COLO668 (cell line): ENCODE measurements around the gene SPRN.
"Not testable (repeated sequence)": the region's sequence is repeated elsewhere in the genome, so short reads cannot be mapped to it uniquely, and the experiment has no call there.

Experiments used
- DNase-seq: peaks from one replicate; lab custom pipeline; 2025; ENCODE audit not compliant: unreplicated experiment; lab: John Stamatoyannopoulos, UW

SPRN gene

DNA sequence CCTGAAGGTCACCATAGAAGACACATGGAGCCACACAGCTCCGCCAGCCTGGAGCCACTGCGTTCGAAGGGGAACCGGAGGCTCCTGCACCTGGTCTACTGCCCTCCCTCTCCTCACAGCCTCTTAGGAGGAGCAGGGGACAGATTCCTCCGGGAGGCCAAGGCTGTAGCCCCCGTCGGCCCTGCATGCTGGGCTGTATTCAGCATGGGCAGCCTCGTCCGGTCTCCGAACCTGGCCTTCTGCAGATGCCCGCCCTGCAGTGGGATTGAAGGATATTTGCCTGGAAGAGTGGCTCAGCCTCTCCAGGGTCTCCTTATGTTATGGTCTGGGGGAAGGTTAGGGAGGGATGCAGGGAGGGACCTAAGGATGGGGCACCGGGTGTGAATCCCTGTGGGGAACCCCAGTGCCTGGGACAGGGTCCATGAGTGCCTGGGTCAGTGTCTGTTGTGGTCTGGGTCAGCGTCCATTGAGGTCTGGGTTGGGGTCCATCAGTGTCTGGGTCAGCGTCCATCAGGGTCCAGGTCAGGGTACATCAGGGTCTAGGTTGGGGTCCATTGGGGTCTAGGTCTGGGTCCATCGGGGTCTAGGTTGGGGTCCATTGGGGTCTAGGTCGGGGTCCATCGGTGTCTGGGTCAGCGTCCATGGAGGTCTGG is 16.3 kb upstream of the SPRN start:
- no peak for DNase-seq

DNA sequence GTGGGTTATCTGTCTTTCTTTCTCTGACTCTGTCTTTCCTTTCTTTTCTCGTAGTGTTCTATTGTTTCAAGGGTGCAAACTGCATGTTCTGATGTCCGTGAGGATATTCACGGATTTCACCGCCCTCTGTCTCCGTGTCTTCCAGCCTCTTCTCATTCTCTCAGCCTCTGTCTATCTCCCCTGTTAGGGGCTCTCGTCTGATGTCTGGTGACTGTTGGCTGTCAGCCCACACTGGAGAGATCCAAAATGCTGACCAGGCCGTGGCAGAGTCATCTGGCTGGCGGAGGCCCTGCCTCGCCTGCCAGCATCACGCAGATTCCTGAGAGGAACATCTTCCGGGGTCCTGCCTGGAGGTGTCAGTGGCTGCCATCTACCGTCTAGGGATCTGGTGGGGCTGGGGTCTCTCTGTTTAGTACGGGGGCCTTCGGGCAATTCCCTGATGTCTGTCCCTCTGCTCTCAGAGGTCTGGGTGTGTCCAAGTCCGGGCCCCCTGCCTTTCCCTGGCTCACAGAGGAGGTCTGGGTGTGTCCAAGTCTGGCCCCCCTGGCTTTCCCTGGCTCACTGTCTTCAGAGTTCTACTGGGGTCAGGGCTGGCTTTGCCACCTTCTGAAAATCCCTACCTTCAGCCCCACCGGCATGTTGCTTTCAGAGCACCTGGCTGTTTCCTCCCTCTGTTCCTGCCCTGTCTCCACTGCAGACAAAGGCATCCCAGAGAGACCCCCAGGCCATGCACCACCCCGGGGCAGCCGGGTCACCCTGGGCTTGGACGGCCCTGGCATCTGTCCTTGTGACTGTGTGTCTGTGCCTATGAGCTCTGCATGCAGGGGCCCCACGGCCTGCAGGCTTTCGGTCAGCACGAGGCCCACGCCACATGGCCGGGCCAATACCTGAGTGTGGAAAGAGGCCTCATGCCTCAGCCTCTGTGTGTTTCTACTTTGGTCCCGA is 15.4 kb upstream of the SPRN start:
- DNase-seq, result no peak

GRCh38 chr10:133438711-133439273 is 14.4 kb upstream of the SPRN start:
- no peak for DNase-seq

DNA sequence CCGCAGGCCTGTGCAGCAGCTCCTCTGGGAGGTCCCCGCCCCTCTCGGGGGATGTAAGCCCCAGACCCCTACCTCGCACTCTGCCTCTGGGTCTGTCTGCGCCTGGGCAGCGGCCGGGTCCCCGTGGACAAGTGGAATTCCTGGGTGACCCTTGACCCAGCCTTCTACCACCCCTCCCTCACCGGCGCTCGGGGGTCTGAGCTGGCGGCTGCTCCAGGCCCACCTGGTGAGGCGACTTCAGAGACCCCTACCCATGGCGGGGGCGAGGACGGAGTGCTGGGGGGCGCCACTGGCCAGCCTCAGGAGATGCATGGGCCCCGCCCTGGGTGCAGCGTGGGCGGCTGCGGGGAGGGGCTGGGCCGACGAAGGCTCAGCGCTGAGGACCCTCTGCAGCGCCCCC is 8.4 kb upstream of the SPRN start:
- DNase-seq, result not testable (repeated sequence)

- not testable (repeated sequence) for DNase-seq
Observed at GRCh38 chr10:133431888-133432613, 7.6 kb upstream of the SPRN start.

DNA sequence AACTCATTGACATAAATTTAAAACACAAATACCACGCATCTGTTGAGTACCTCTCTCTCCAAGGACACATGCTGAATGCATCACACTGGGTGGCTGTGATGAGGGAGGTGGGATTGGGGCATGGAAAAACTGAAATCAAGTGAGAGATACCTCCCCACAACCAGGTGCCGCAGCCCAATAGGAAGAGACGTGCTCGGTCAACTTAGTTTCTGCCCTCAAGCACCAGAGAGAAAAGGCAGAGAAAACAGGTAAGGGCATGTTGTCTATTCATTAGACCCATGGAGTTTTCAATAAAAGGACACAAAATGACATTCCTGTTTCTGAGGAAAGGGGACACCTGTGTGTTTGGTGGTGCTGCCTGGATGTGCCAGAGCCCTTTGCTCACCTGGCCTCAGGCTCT is 5.1 kb upstream of the SPRN start:
- DNase-seq, result not testable (repeated sequence)

DNA sequence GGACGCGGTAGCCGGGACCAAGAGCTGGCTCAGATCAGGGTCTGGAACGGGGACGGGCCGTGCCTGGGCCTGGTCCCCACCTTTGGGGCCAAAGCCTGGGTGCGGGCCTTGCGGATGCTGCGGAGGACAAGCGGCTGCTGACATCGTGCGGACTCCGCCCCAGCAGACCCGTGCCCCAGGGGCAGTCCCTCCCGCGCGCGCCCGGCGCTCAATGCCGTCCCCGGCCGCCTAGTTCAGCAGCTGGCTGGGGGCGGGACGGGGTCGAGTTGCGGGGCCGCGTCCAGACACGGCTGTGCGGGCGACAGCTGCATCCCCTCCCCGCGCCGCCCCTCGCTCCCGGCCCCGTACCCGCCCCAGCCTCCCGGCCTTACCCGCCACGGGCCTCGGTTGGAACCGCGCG is 323 bp downstream of the SPRN start:
- DNase-seq, result not testable (repeated sequence)

DNA sequence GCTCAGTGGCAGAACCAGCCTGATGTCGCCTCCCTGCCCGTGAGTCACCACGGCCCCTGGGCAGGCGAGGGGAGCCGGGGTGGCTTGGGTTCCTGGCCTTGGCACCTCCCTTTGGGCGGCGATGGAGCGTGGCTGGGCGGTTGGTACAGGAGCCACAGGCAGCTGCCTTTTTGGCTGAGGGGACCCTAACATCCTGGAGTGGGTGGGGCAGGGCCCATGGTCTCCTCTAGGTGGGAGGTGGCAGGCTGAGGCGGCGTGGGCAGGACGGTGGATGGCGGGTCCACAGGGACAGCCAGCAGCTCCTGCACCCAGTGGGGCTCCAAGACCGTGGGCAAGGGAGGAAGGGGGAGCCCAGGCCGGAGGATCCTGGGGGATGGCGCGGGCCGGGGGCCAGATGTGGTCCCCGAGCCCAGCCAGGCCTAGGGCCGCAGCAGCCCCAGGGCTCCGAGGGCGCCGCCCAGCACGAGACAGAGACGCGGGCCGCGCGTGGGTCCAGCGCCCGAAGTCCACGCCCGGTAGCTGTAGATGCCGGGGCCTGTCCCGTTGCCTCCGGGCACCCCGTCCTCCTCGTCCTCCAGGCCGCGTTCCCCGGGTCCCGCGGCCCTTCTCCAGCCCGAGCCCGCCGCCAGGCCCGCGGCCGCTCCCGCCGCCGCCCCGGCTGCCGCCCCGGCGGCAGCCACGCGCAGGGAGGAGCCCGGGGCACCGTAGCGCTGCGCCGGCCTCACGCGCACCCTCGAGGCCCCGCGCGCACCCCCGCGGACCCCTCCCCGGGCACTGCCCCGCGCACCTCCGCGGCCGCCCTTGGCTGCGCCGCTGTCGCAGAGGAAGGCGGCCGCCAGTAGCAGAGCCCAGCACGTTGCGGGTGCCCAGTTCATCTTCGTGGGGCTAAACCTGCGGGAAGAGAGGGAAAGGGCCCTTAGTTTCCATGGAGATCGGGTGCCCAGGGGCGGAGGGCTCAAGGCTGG is 1.3 kb downstream of the SPRN start:
- DNase-seq, result no peak

DNA sequence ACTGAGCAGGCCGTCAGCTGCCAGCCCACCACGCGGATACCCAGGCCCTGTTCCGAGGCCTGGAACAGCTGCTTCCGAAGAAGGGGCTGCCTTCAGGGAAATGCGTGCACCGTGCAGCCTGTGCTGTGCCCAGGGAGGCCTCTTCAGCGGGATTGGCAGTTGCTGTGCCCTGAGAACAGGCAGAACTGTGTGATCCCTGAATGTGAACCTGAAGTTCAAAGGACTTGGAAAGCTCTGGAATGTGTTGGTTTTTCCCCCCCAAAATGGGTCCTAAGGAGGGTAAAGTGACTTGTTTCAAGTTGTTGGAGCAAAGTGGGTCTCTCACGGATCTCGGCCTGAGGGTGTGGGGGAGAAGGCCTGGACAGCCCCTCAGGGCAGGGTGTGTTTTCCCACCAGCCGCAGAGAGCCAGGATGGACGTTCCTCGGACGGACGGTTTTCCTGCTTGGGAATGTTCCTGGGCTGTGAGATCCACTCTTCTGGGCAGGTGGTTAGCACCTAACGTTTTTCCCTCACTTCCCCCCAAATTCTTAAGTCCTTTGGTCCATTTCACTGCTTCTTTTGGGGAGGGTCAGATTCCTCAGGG is 2.1 kb downstream of the SPRN start:
- no peak for DNase-seq

DNA sequence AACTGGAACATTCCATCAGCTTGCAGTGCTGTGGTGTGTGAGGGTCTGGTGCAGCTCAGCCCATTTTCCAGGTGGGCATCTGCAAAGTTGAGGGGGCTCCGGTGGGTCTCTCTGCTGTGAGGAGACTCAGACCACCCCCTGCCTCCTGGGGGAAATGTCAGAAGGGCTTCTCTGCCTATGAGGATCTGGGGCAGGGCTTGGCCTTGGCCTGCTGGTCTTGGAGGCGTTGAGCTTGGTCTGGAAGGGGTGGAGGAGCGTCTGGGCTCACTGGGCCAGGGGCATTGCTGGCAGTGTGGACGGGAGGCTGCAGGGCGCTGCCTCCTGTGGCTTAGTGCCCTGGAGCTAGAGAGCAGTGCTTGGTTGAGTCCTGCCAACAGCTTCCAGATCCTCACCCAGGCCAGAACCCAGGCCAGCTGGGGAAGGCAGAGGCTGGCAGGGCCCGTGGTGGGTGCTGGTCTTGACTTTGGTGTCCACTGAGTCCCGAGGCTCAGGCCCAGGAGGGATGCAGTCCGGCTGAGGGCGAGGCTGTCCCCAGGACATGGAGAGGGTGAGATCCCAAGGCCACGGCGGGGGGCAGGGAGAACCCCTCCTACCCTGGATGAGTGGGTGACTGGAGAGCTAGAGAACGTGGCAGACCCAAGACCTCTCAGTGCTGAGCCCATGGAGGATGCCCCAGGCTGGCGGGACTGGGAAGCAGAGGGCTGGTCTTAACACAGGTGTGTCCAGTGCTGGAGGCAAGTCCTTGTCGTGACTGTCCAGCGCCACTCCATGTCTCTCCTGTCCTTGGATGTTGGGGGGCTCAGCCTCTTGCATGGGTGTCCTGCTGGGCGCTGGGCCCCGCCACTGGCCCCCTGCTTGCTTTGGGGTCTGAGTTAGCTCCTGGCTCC is 2.8 kb downstream of the SPRN start:
- DNase-seq, result no peak

DNA sequence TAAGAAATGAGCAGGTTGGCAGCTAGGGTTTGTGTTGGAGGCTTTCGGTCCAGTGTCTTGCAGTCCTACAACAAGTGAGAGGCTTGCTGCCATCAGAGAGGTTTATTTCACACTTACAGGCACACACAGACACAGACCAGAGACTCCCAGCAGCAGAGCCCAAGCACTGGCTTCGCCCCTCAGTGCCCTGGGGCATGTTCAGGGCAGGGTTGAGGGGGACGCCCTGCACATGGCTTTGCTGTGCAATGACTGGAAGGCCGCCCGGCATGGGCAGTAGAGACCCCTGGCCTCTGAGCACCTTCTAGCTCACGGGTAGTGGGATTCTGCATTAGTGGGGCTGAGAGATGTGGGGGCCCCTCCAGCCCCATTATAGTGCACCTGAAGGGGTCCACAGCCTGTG is 3.8 kb downstream of the SPRN start:
- no peak for DNase-seq

GRCh38 chr10:133420028-133420427 is 4.4 kb downstream of the SPRN start:
- no peak for DNase-seq

DNA sequence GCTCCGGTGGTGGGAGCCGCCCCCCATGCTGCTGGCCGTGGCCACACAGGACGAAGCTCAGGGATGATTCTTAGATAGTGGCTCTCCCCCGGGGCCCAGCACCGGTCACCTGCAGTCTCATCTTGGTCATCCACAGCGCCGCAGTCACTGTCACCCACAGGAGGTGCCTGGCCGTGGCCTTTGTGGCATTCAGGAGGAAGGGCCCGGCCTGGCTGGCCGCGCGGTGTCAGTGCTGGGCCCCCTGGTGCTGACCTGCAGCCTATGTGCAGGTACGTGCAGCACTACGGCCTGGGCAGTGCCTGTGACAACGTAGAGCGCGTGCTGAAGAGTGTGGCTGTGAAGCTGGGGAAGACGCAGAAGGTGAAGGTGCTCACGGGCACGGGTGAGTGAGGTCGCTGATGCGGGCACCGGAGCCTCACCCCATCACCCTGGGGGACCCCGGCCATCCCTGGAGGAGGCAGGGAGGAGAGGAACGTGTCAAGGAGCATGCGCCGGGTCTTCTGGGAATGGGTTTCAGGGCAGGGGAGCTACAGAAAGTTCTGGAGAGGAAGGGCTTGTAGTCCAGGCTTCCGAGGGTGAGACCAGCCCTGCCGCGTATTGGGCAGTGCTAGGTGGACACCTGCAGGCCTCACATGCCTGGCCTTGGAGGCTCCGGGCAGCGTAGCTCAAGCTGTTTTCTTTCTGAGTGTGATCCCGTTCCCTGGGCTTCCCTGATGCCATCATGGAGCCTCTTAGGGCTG is 5.0 kb downstream of the SPRN start:
- no peak for DNase-seq

- DNase-seq, result no peak
Observed at GRCh38 chr10:133418289-133418993, 6.0 kb downstream of the SPRN start.

- DNase-seq, result no peak
Observed at GRCh38 chr10:133415752-133416151, 8.7 kb downstream of the SPRN start.

DNA sequence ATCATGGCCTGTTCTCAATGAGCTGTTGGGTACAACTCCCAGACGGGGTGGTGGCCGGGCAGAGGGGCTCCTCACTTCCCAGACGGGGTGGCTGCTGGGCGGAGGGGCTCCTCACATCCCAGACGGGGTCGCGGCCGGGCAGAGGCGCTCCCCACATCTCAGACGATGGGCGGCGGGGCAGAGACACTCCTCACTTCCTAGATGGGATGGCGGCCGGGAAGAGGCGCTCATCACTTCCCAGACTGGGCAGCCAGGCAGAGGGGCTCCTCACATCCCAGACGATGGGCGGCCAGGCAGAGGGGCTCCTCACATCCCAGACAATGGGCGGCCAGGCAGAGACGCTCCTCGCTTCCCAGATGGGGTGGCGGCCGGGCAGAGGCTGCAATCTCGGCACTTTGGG is 10.0 kb downstream of the SPRN start:
- DNase-seq, result not testable (repeated sequence)

- DNase-seq, result no peak
Observed at GRCh38 chr10:133412381-133412711, 12.1 kb downstream of the SPRN start.
